Measurements from ENCODE around the gene SENP3.

SENP3 gene

GRCh38 chr17:7577327-7578199 is 15.8 kb downstream of the SENP3 start:
- no peak for DNase-seq (ENCODE audit: low spot score)

- DNase-seq (ENCODE audit: low spot score): peak; percentile 88
Measured at GRCh38 chr17:7579001-7579833, 17.5 kb downstream of the SENP3 start, which contains the start of gene CD68. CD68 (plus strand) TSS chr17:7579638; CDS start chr17:7579678, 40 bp downstream.

GRCh38 chr17:7579834-7580603 is 18.3 kb downstream of the SENP3 start:
- DNase-seq (ENCODE audit: low spot score): no peak

GRCh38 chr17:7580604-7581575 is 19.2 kb downstream of the SENP3 start:
- DNase-seq (ENCODE audit: low spot score): no peak

GRCh38 chr17:7582396-7583252 is 20.9 kb downstream of the SENP3 start:
- no peak for DNase-seq (ENCODE audit: low spot score)

- DNase-seq (ENCODE audit: low spot score): peak; percentile 91
Measured at GRCh38 chr17:7583253-7584109, 21.8 kb downstream of the SENP3 start, which contains the start of gene MPDU1. MPDU1 (plus strand) TSS chr17:7583852; CDS start chr17:7583863, 11 bp downstream.

- no peak for DNase-seq (ENCODE audit: low spot score)
Measured at GRCh38 chr17:7586673-7587419, 25.1 kb downstream of the SENP3 start.

GRCh38 chr17:7587420-7588151 is 25.9 kb downstream of the SENP3 start:
- DNase-seq (ENCODE audit: low spot score): no peak

- DNase-seq (ENCODE audit: low spot score): no peak
Measured at GRCh38 chr17:7588553-7589203, 27.0 kb downstream of the SENP3 start.

GRCh38 chr17:7589204-7589868 is 27.6 kb downstream of the SENP3 start:
- peak; percentile 80 for DNase-seq (ENCODE audit: low spot score)

- DNase-seq (ENCODE audit: low spot score): no peak
Measured at GRCh38 chr17:7589891-7590691, 28.4 kb downstream of the SENP3 start, which contains the start of gene SOX15. SOX15 (minus strand) TSS chr17:7590094; CDS start chr17:7589676, 418 bp downstream.

- no peak for DNase-seq (ENCODE audit: low spot score)
Measured at GRCh38 chr17:7590743-7591142, 29.0 kb downstream of the SENP3 start.

- no peak for DNase-seq (ENCODE audit: low spot score)
Measured at GRCh38 chr17:7591596-7591995, 29.9 kb downstream of the SENP3 start.

- no peak for DNase-seq (ENCODE audit: low spot score)
Measured at GRCh38 chr17:7592422-7593021, 30.8 kb downstream of the SENP3 start.

- DNase-seq (ENCODE audit: low spot score): no peak
Measured at GRCh38 chr17:7593296-7593695, 31.6 kb downstream of the SENP3 start.

All from germinal center (tissue), 1 donor.